ENCODE data around the gene SND1.

SND1 gene

DNA sequence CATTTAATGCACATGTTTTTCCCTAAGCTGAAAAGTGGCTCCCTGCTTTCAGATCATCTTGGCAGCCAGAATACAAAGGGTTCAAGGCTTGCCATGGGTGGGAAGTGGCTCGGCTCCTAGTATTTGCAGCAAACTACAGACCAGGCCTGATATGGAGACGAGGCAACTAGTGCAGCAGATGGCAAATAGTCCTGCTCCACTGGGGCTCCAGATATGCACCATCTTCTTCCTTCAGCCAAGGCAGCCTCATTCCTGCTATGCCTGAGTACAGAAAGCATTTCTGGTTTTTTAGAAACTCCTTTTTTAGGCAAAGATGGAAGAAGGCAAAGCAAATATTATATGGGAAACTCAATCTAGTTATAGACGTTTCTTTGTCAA is 355.3 kb downstream of the SND1 start:
- peaks cover 0 to 10% (median 4%) of the 10 kb centered on the region in 5 donors for H3K36me3 ChIP-seq (ENCODE audit: control insufficient read depth in 5 of 5, insufficient read depth in 5 of 5, low read length in 5 of 5)
- peaks cover 0 to 45% (median 38%) of the 10 kb centered on the region in 5 donors for H3K4me1 ChIP-seq (ENCODE audit: control insufficient read depth in 5 of 5, insufficient read depth in 5 of 5, low read length in 5 of 5)
- no peak overlapping the region for H3K27ac ChIP-seq (ENCODE audit: low read depth, low read length)
- H3K4me3 ChIP-seq (ENCODE audit: low read depth in 1 of 5, low read length in 5 of 5): no peak overlapping the region
- no peaks in the 10 kb centered on the region for H3K27me3 ChIP-seq (ENCODE audit: control insufficient read depth in 5 of 5, insufficient read depth in 4 of 5, low read length in 5 of 5)
- no peak overlapping the region for H3K9ac ChIP-seq (ENCODE audit: low read length in 5 of 5)
- H3K9me3 ChIP-seq (ENCODE audit: control insufficient read depth in 5 of 5, low read length in 5 of 5): no peaks in the 10 kb centered on the region

DNA sequence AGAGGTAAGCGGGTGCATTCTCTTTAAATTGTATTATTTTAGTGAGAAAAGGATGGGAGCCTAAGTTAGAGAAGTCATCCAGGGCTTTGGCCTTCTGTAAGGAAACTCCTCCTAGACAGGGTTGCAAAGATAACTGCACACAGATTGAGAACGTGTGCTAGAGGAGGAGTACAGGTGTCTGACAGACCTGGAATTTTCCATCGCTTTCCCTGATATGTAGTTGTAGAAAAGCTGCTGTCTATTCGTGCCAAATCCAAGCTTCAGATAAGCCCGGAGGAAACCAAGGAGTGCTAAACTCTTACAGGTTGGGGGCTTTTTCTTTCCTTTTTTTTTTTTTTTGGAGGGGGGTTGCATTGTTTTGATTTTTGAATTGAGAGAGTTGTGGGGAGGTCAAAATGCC is 356.1 kb downstream of the SND1 start:
- H3K36me3 ChIP-seq (ENCODE audit: control insufficient read depth in 5 of 5, insufficient read depth in 5 of 5, low read length in 5 of 5): peaks cover 0 to 13% (median 4%) of the 10 kb centered on the region in 5 donors
- no peak overlapping the region for H3K27ac ChIP-seq (ENCODE audit: low read depth, low read length)
- no peak overlapping the region for H3K9ac ChIP-seq (ENCODE audit: low read length in 5 of 5)
- no peak overlapping the region for H3K4me3 ChIP-seq (ENCODE audit: low read depth in 1 of 5, low read length in 5 of 5)
- H3K4me1 ChIP-seq (ENCODE audit: control insufficient read depth in 5 of 5, insufficient read depth in 5 of 5, low read length in 5 of 5): peaks cover 0 to 44% (median 35%) of the 10 kb centered on the region in 5 donors
- H3K27me3 ChIP-seq (ENCODE audit: control insufficient read depth in 5 of 5, insufficient read depth in 4 of 5, low read length in 5 of 5): no peaks in the 10 kb centered on the region
- H3K9me3 ChIP-seq (ENCODE audit: control insufficient read depth in 5 of 5, low read length in 5 of 5): no peaks in the 10 kb centered on the region

DNA sequence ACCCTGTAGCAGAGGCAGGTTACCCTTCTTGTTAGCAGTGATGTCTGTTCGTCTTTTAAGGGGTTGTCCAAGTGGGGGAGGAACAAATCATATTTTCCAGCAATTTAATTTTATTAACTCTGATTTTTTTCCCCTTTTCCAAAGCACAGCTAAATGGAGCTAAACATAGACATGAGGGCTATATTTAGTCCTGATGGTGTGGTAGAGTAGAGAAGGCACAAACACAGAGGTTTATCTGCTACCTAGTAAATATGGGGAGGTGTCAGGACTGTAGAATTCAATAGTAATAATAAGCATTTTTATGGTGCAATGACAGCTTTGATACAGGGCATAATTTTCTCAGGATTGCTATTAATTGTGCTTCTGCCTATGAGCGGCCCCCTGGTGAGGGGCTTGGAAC is 356.8 kb downstream of the SND1 start:
- Histone ChIP-seq H3K9ac (ENCODE audit: low read length in 5 of 5) (no peak overlapping the region), H3K27ac (ENCODE audit: low read depth, low read length) (no peak overlapping the region), H3K36me3 (ENCODE audit: control insufficient read depth in 5 of 5, insufficient read depth in 5 of 5, low read length in 5 of 5) (peaks cover 0 to 13% (median 4%) of the 10 kb centered on the region in 5 donors), H3K27me3 (ENCODE audit: control insufficient read depth in 5 of 5, insufficient read depth in 4 of 5, low read length in 5 of 5) (no peaks in the 10 kb centered on the region), H3K4me3 (ENCODE audit: low read depth in 1 of 5, low read length in 5 of 5) (no peak overlapping the region), H3K9me3 (ENCODE audit: control insufficient read depth in 5 of 5, low read length in 5 of 5) (no peaks in the 10 kb centered on the region), H3K4me1 (ENCODE audit: control insufficient read depth in 5 of 5, insufficient read depth in 5 of 5, low read length in 5 of 5) (peaks cover 0 to 38% (median 33%) of the 10 kb centered on the region in 5 donors)

DNA sequence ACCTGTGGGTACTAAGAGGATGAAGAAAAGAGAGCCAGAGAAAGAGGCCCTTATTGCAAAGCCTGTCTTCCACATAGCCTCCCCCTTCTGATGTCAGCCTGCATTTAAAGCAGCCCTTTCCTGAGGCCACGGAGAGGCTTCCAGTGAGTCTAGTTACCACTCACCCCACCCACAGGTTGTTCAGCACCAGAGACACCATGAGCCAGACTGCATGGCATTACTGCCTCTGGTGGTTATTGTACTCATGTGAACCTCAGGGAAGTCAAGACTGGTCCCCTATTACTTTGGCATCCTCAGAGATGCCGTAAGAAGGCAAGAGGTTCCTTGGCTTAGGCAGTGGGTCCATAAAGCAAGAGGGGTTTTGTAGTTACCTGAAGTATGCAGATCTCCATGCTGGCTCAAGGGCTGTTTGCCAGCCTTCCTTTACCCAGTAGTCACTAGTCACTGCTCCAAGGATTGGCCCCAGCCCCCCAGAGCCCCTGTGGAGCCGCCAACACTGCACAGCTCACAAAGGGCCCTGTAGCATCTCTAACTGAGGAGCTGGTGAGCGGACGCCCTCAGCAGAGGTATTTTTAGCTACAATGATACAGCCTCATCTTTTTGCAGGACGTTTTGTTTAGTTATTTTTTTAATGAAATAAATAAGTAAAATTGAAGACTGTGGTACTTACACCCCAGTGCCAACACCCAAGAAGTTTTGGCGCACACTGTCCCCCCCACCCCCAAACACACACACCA is 358.6 kb downstream of the SND1 start:
- no peak overlapping the region for H3K4me3 ChIP-seq (ENCODE audit: low read depth in 1 of 5, low read length in 5 of 5)
- H3K27ac ChIP-seq (ENCODE audit: low read depth, low read length): no peak overlapping the region
- no peaks in the 10 kb centered on the region for H3K27me3 ChIP-seq (ENCODE audit: control insufficient read depth in 5 of 5, insufficient read depth in 4 of 5, low read length in 5 of 5)
- no peak overlapping the region for H3K9ac ChIP-seq (ENCODE audit: low read length in 5 of 5)
- H3K9me3 ChIP-seq (ENCODE audit: control insufficient read depth in 5 of 5, low read length in 5 of 5): no peaks in the 10 kb centered on the region
- peaks cover 0 to 33% (median 24%) of the 10 kb centered on the region in 5 donors for H3K4me1 ChIP-seq (ENCODE audit: control insufficient read depth in 5 of 5, insufficient read depth in 5 of 5, low read length in 5 of 5)
- peaks cover 0 to 23% (median 4%) of the 10 kb centered on the region in 5 donors for H3K36me3 ChIP-seq (ENCODE audit: control insufficient read depth in 5 of 5, insufficient read depth in 5 of 5, low read length in 5 of 5)

DNA sequence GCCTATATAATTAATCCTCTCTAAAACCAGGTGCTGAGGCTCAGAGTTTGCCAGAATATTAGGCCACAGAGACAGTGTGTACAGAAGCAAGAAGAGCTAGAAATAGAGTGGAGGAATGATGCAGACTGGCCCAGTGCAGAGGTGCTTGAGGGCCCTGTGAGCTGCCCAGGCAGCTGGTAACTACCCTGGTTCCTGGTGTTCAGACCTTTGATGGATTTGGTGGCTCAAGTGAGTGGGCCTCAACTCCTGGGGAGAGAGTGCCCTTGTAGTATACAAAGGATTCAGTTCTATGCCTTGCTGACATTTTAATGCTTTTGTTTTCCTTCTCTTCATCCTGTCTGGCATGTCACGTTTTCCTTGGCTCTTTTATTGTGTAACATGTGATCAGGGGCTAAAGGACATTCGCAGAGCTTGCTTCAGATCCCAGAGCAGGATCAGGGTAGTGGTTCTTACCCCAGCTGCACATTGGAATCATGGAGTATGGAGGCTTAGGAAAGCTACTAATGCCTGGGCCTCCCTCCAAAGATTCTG is 359.2 kb downstream of the SND1 start:
- Histone ChIP-seq H3K27ac (ENCODE audit: low read depth, low read length) (no peak overlapping the region), H3K4me1 (ENCODE audit: control insufficient read depth in 5 of 5, insufficient read depth in 5 of 5, low read length in 5 of 5) (peaks cover 0 to 33% (median 24%) of the 10 kb centered on the region in 5 donors), H3K27me3 (ENCODE audit: control insufficient read depth in 5 of 5, insufficient read depth in 4 of 5, low read length in 5 of 5) (no peaks in the 10 kb centered on the region), H3K36me3 (ENCODE audit: control insufficient read depth in 5 of 5, insufficient read depth in 5 of 5, low read length in 5 of 5) (peaks cover 0 to 18% (median under 1%) of the 10 kb centered on the region in 5 donors), H3K9me3 (ENCODE audit: control insufficient read depth in 5 of 5, low read length in 5 of 5) (no peaks in the 10 kb centered on the region), H3K4me3 (ENCODE audit: low read depth in 1 of 5, low read length in 5 of 5) (no peak overlapping the region), H3K9ac (ENCODE audit: low read length in 5 of 5) (peak overlapping the region in 1 of 5 donors; percentile 3)

DNA sequence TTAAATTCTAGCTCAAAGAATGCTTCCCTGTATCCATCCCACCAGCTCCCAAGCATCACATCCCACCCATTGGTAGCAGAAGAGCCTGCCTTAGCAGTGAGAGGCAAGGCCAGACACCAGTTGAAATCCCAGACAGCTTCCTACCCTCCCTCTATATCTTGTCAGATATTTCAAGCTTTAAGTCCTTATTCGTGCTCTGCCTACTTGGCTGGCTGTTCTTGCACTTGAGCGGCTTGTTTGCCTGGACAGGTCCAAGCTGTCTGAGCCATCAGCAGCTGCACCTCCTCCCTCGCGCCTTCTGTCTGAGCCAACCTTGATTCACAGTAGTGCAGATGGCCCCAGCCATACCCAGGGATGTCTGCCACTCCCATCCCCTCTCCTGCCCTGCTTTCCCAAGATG is 362.8 kb downstream of the SND1 start:
- no peaks in the 10 kb centered on the region for H3K27me3 ChIP-seq (ENCODE audit: control insufficient read depth in 5 of 5, insufficient read depth in 4 of 5, low read length in 5 of 5)
- H3K27ac ChIP-seq (ENCODE audit: low read depth, low read length): no peak overlapping the region
- H3K4me3 ChIP-seq (ENCODE audit: low read depth in 1 of 5, low read length in 5 of 5): no peak overlapping the region
- peaks cover 0 to 24% (median 0%) of the 10 kb centered on the region in 5 donors for H3K36me3 ChIP-seq (ENCODE audit: control insufficient read depth in 5 of 5, insufficient read depth in 5 of 5, low read length in 5 of 5)
- no peaks in the 10 kb centered on the region for H3K9me3 ChIP-seq (ENCODE audit: control insufficient read depth in 5 of 5, low read length in 5 of 5)
- no peak overlapping the region for H3K9ac ChIP-seq (ENCODE audit: low read length in 5 of 5)
- peaks cover 0 to 32% (median 24%) of the 10 kb centered on the region in 5 donors for H3K4me1 ChIP-seq (ENCODE audit: control insufficient read depth in 5 of 5, insufficient read depth in 5 of 5, low read length in 5 of 5)

DNA sequence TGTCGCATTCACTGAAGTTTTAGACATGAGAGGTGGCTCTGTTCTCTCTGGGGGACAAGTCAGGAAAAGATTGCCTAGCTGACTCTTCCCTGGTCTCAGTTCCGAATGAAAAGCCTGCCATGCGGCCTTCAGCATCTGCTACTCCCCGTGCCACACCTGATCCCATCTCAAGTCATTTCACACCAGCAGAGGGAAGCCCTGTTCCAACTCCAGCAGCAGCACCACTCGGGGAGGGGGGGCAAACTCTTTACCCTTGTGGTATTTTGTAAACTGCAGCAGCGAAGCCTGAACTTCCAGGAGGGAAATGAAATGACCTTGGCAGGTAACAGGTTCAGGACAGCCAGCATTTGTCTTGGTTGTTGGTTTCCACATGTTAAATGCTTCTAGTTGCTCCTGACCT is 365.5 kb downstream of the SND1 start:
- no peak overlapping the region for H3K9ac ChIP-seq (ENCODE audit: low read length in 5 of 5)
- H3K36me3 ChIP-seq (ENCODE audit: control insufficient read depth in 5 of 5, insufficient read depth in 5 of 5, low read length in 5 of 5): peaks cover 0 to 33% (median 7%) of the 10 kb centered on the region in 5 donors
- H3K4me1 ChIP-seq (ENCODE audit: control insufficient read depth in 5 of 5, insufficient read depth in 5 of 5, low read length in 5 of 5): peaks cover 0 to 17% (median 7%) of the 10 kb centered on the region in 5 donors
- no peak overlapping the region for H3K27ac ChIP-seq (ENCODE audit: low read depth, low read length)
- no peaks in the 10 kb centered on the region for H3K27me3 ChIP-seq (ENCODE audit: control insufficient read depth in 5 of 5, insufficient read depth in 4 of 5, low read length in 5 of 5)
- no peaks in the 10 kb centered on the region for H3K9me3 ChIP-seq (ENCODE audit: control insufficient read depth in 5 of 5, low read length in 5 of 5)
- no peak overlapping the region for H3K4me3 ChIP-seq (ENCODE audit: low read depth in 1 of 5, low read length in 5 of 5)

DNA sequence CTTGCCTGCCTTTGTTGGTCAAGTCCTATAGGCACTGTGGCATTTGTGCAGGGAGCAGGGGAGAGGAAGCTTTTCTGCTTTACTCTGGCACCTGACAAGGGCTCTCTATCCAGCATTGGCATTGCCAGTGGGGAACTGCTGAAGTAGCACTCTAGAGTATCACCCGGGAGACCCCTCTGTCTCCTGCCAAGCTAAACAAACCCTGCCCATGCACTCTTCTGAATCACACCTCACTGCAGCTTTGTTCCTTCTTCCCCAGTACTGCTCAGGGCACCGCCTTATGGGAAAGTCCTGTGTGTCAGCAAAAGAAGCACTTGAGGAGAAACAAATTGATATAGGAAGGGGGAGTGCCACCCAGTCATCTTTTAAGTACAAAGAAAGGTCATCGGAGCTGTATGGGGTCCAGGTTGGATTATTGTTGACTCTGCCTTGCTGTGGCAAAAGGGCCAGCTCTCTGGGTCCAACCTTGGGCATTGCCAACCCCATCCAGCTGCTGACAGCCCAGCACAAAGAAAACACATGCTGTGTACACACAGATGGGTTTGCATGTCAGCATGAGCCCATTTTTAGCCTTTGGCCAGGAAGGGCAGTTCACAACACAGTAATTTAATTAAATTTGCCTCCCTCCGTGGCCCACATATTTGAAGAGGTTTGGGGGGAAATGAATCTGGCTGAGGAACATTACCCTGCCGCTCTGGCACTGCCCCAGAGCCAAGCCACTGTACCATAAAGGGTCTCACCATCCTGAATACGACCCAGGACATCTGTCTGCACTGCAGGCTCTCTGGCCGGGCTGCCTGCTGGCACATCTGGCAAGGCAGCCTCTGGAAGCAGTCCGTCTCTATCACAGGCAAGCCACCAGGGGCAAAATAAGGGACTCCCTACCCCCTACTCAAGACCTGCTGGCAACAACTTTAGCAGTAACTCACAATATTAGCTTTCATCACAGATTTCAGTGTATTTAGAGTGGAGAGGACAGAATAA is 366.2 kb downstream of the SND1 start:
- no peak overlapping the region for H3K4me3 ChIP-seq (ENCODE audit: low read depth in 1 of 5, low read length in 5 of 5)
- no peak overlapping the region for H3K27ac ChIP-seq (ENCODE audit: low read depth, low read length)
- peaks cover 0 to 19% (median 10%) of the 10 kb centered on the region in 5 donors for H3K4me1 ChIP-seq (ENCODE audit: control insufficient read depth in 5 of 5, insufficient read depth in 5 of 5, low read length in 5 of 5)
- H3K9ac ChIP-seq (ENCODE audit: low read length in 5 of 5): no peak overlapping the region
- H3K27me3 ChIP-seq (ENCODE audit: control insufficient read depth in 5 of 5, insufficient read depth in 4 of 5, low read length in 5 of 5): no peaks in the 10 kb centered on the region
- no peaks in the 10 kb centered on the region for H3K9me3 ChIP-seq (ENCODE audit: control insufficient read depth in 5 of 5, low read length in 5 of 5)
- peaks cover 0 to 31% (median 4%) of the 10 kb centered on the region in 5 donors for H3K36me3 ChIP-seq (ENCODE audit: control insufficient read depth in 5 of 5, insufficient read depth in 5 of 5, low read length in 5 of 5)

DNA sequence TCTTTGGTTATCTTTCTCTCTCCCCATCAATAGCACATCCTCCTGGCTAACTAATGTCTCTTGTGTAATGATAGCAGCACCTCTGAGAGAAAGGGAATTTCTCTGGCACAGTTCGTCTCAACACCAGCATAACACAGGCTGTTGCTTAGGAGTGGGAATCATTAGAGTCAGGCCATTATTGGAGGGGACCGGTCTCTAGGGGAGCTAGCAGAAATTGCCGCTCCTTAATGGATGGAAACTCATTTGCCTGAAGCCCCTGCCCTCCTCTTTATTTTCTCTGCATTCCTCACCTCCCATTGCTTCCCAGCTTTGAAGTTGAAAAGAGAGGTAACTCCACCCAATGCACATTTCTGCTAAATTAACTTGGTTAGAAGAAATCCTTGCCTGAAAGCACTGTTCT is 367.3 kb downstream of the SND1 start:
- H3K36me3 ChIP-seq (ENCODE audit: control insufficient read depth in 5 of 5, insufficient read depth in 5 of 5, low read length in 5 of 5): peaks cover 0 to 29% (median 4%) of the 10 kb centered on the region in 5 donors
- no peak overlapping the region for H3K9ac ChIP-seq (ENCODE audit: low read length in 5 of 5)
- H3K4me1 ChIP-seq (ENCODE audit: control insufficient read depth in 5 of 5, insufficient read depth in 5 of 5, low read length in 5 of 5): peaks cover 0 to 24% (median 11%) of the 10 kb centered on the region in 5 donors
- H3K27ac ChIP-seq (ENCODE audit: low read depth, low read length): no peak overlapping the region
- H3K4me3 ChIP-seq (ENCODE audit: low read depth in 1 of 5, low read length in 5 of 5): no peak overlapping the region
- no peaks in the 10 kb centered on the region for H3K9me3 ChIP-seq (ENCODE audit: control insufficient read depth in 5 of 5, low read length in 5 of 5)
- H3K27me3 ChIP-seq (ENCODE audit: control insufficient read depth in 5 of 5, insufficient read depth in 4 of 5, low read length in 5 of 5): no peaks in the 10 kb centered on the region
